Measurements from ENCODE around the gene NLK.
"Not testable (repeated sequence)": the region's sequence is repeated elsewhere in the genome, so short reads cannot be mapped to it uniquely, and the experiment has no call there.

The NLK gene

DNA sequence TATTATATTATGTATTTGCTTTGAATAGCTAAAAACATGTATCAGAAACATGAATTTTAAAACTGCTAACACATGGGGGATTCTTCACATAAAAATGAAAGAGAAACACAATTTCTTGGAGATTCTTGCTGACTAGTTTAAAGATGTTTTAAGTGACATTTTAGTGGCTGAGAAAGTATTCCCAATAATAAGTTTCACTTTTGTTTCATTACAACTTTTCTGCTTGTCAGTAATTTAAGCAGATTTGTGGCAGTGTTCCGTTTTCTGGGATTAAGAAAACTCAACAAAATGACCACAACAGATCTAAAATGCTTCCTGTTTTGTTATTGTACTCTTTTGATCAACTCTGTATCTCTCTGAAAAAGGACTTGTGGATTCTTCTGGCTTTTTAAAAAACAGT lies 75.9 kb downstream of the NLK start:
- no peak for DNase-seq

- DNase-seq: no peak
Measured at GRCh38 chr17:28119046-28119445, 76.6 kb downstream of the NLK start.

DNA sequence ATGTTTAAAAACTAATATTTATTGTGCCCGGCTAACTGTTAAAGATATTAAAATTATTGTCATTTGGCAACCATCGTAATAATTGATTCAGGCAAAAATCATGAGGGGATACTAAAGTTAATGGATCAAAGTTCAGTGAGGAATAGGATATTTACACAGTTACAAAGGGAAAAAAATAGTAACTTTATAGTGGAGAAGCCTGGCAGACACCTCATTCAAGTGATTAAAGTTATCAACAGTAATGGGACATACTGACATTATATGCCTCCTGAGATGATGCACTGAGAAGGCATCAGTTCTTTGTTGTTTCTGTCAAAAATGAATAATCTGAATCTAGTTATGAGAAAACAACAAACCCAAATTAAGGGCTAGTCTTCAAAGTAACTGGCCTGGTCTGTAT lies 77.1 kb downstream of the NLK start:
- DNase-seq: no peak

GRCh38 chr17:28120766-28121165 lies 78.3 kb downstream of the NLK start:
- DNase-seq: no peak

DNA sequence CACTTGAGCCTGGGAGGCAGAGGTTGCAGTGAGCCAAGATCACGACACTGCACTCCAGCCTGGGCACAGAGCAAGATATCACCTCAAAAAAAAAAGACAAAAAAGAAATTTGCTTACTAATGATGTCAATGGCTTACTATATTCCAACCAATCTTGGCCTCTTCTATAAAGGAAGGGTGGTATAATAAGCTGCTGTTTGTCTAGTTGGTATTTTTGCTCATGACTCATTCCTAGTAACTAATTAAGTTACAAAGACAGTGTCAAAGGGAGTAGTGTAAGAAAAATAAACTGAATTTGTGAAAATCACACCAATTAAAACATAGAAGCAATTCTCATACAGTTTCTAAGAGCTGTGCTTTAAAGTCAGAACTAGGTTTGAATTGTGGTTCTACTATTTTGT lies 82.5 kb downstream of the NLK start:
- DNase-seq: no peak

GRCh38 chr17:28125526-28126378 lies 83.3 kb downstream of the NLK start:
- DNase-seq: no peak

GRCh38 chr17:28127196-28127595 lies 84.7 kb downstream of the NLK start:
- DNase-seq: no peak

DNA sequence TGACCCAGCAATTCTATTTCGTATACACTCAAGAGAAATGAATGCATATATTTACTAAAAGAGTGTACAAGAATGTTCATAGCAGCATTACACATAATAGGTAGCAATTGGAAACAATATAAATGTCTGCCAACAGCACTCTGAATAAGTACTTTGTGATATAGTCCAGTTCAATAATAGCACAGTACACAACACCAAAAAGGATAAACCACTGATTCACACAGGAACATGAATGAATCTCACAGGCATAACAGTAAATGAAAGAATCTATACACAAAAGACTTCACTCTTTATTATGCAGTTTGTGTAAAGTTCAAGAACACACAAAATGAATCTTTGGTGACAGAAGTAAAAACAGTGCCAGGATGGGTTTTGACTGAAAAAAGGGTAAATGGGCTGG lies 86.3 kb downstream of the NLK start:
- DNase-seq: no peak

- DNase-seq: no peak
Measured at GRCh38 chr17:28130472-28130871, 88.0 kb downstream of the NLK start.

DNA sequence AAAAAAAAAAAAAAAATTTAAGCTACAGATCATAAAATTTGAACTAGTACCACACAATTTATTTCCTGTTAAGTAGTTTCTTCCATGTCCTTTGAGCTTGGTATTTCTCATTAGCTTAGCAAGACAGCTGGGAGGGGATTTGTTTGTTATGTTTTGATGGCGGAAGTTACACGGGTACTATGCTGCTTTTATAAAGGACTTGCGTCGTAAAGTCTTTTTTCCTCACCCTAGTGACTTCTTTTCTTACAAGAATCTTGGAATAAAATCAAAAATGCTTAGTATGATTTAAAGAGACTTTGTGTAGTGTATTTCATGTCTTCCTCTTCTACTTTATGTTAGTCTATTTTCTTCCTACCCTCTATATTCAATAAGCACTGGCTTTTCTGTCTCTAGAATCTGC lies 89.1 kb downstream of the NLK start:
- no peak for DNase-seq

- DNase-seq: no peak
Measured at GRCh38 chr17:28133562-28133970, 91.1 kb downstream of the NLK start.

DNA sequence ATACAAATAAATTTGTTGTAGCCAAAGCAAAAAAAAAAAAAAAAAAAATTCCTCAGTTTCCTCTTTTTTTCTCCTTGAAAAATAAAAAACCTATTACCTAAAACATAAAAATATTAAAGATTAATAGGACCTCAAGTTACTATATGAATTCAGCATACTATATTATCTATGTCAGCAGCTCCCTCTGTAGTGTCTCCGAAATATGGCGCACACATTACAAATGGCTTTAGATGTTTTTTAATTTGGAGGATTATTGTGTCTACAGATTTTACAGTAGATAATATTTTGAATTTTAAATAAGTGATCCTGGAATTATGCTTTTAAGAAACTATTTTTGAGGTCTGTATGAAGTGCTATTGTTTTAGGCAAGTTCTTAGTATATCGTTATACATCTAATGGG lies 94.4 kb downstream of the NLK start:
- no peak for DNase-seq

GRCh38 chr17:28139822-28140221 lies 97.3 kb downstream of the NLK start:
- DNase-seq: no peak

DNA sequence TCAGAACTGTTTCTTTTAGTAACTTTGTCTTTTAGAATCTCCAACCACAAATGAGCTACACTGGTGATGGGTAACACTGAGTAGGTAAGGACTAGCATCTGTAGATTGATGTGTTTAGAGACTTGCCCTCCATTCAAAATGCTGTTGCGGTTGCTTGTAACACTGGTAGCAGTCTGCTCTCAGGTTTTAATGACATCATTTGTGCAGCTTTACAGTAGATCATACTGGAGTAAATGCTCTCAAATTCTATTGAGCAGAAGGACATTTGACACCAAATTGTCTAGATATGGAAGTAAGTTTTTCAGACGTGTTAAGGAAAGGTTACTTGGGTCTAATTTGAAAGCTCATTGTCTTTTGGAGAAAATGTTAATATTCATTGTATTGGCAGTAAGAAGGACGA lies 98.8 kb downstream of the NLK start:
- DNase-seq: no peak

DNA sequence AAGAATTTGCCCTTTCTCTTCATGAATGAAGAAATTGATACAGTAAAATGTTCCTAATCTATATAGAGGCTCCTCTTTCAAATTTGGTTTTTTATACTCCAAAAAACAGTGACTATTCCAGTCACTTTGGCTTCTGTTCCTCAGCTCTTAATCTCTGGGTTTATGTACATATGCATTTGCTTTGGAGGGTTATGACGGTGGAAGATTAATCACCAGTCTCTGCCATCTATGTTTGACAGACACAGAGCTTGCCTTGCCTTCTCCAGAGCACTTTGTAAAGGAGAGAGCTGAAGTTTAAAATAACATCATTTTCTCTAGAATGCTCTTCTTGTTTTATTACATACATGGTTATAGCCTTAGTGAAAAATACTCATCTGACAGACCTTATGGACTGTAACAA lies 99.3 kb downstream of the NLK start:
- DNase-seq: no peak

- DNase-seq: no peak
Measured at GRCh38 chr17:28142305-28142704, 99.8 kb downstream of the NLK start.

- no peak for DNase-seq
Measured at GRCh38 chr17:28144019-28144418, 101.5 kb downstream of the NLK start.

- DNase-seq: no peak
Measured at GRCh38 chr17:28145348-28145747, 102.9 kb downstream of the NLK start.

DNA sequence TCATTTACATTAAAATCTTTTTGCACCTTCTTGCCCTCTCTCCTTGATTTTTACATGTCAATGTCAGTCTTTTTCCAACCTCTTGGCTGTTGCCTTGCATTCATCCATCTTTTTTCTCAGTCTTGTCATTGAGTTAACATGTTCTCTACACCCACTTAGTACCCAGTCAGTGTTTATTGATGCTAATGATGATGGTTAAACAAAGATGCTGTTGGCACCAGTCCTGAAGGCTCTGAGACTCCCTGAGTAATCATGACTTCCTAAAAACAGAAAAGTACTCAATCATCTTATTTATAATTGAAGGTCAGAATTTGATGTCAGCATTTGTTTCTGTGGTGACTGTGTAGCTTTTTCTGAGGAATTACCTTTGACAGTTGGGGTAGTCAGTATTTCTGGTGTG lies 104.5 kb downstream of the NLK start:
- no peak for DNase-seq

DNA sequence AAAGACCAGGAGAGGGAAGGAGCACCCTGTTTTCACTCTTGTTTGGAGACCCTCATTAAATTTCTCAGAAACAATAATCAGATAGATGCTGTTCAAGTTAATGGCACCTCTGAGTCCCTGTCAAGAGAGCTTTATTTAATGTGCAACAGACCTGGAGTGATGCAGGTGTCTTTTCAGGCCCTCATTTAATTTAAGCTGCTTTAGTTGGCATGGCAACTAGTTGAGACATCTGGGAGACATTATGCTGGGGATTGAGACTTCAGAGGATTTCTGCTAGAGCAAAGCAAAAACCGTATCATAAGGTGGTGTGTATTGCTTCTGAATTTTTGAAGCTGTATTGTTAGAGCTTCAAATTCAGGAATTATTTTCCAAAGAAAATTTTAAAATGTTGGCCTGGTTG lies 108.5 kb downstream of the NLK start:
- DNase-seq: no peak

DNA sequence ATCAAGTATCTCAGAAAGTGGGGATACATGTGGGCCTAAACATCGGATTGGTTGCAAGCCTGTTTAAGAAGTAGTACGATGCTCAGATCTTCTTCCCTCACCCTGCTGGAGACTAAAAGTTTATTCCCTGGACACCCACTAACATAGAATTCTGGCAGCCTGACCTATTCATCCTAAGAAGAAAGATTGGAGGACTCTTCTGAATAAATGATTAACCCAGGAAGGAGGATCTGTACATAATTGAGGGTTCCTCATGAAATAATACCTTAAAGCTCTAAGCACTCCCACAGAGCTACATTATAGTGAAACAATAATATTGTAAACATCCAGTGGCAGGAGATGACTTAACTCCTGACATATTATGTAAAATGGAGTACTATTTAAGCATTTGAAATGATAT lies 111.7 kb downstream of the NLK start:
- DNase-seq: no peak

DNA sequence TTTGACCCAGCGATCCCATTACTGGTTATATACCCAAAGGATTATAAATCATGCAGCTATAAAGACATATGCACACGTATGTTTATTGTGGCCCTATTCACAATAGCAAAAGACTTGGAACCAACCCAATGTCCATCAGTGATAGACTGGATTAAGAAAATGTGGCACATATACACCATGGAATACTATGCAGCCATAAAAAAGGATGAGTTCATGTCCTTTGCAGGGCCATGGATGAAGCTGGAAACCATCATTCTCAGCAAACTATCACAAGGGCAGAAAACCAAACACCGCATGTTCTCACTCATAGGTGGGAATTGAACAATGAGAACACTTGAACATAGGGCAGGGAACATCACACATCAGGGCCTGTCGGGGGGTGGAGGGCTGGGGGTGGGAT lies 112.9 kb downstream of the NLK start:
- not testable (repeated sequence) for DNase-seq

- no peak for DNase-seq
Measured at GRCh38 chr17:28159004-28159403, 116.5 kb downstream of the NLK start.

GRCh38 chr17:28159924-28160323 lies 117.4 kb downstream of the NLK start:
- DNase-seq: no peak

- no peak for DNase-seq
Measured at GRCh38 chr17:28160610-28161009, 118.1 kb downstream of the NLK start.
